Endometrium (tissue), 2 donors: ENCODE data around the gene APOL5.

Experiments used
- FAIRE-seq: peaks from 2 replicates; lab custom pipeline; 2012; peaks lifted over from hg19 to GRCh38; lab: Jason Lieb, UNC
- donor health status: control.
- donor health status: control.

The APOL5 gene

GRCh38 chr22:35742342-35743100 lies 24.8 kb downstream of the APOL5 start:
- no peak for FAIRE-seq

GRCh38 chr22:35743326-35743860 lies 25.7 kb downstream of the APOL5 start:
- no peak for FAIRE-seq

GRCh38 chr22:35746248-35746647 lies 28.6 kb downstream of the APOL5 start:
- FAIRE-seq, result no peak

- no peak for FAIRE-seq
Measured at GRCh38 chr22:35746946-35747703, 29.5 kb downstream of the APOL5 start.

GRCh38 chr22:35749808-35750207 lies 32.1 kb downstream of the APOL5 start:
- FAIRE-seq, result no peak

GRCh38 chr22:35752006-35752862 lies 34.6 kb downstream of the APOL5 start:
- FAIRE-seq, result no peak

- no peak for FAIRE-seq
Measured at GRCh38 chr22:35752863-35753189, 35.2 kb downstream of the APOL5 start.

GRCh38 chr22:35754761-35755160 lies 37.1 kb downstream of the APOL5 start:
- FAIRE-seq, result no peak

GRCh38 chr22:35756722-35757121 lies 39.0 kb downstream of the APOL5 start:
- no peak for FAIRE-seq

GRCh38 chr22:35758394-35758793 lies 40.7 kb downstream of the APOL5 start:
- FAIRE-seq, result no peak

- FAIRE-seq, result no peak
Measured at GRCh38 chr22:35761037-35761436, 43.4 kb downstream of the APOL5 start.

- FAIRE-seq, result no peak
Measured at GRCh38 chr22:35766654-35767580, 49.2 kb downstream of the APOL5 start.

- no peak for FAIRE-seq
Measured at GRCh38 chr22:35769974-35770373, 52.3 kb downstream of the APOL5 start.

- no peak for FAIRE-seq
Measured at GRCh38 chr22:35775339-35775738, 57.7 kb downstream of the APOL5 start.

- FAIRE-seq, result no peak
Measured at GRCh38 chr22:35777335-35777975, 59.8 kb downstream of the APOL5 start.
